SJSA1 (cell line): ENCODE results near the gene TBCCD1. TPM values are rescaled to one million over a fixed set of nuclear protein-coding genes. Genes with fewer than 3 reads are reported as not detected.

Source experiments
- DNase-seq, 2 experiments: peaks; one replicate each; pipeline ENCODE4 v3.0.0-alpha.2; 2015 to 2020; ENCODE audit warnings: low spot score in 2 of 2, low read depth in 1 of 2
- H3K27ac ChIP-seq: fragments of 250-450 bp; sonication (Bioruptor Pico); 2 replicates; pipeline ENCODE4 v1.5.1; 2020; ENCODE audit warnings: mild to moderate bottlenecking, moderate library complexity
- H3K27me3 ChIP-seq: fragments of 250-450 bp; sonication (Bioruptor Pico); replicated peaks from 2 replicates; pipeline ENCODE4 v1.5.1; 2020; ENCODE audit warnings: mild to moderate bottlenecking, moderate library complexity
- H3K36me3 ChIP-seq: fragments of 250-450 bp; sonication (Bioruptor Pico); 2 replicates; pipeline ENCODE4 v1.5.1; 2020; ENCODE audit warnings: mild to moderate bottlenecking
- H3K4me1 ChIP-seq: fragments of 250-450 bp; sonication (Bioruptor Pico); replicated peaks from 2 replicates; pipeline ENCODE4 v1.6.1; 2021; ENCODE audit warnings: mild to moderate bottlenecking
- H3K4me3 ChIP-seq: fragments of 250-450 bp; sonication (Bioruptor Pico); 2 replicates; pipeline ENCODE4 v1.5.1; 2020; ENCODE audit warnings: mild to moderate bottlenecking
- H3K9me3 ChIP-seq: fragments of 250-450 bp; sonication (Bioruptor Pico); replicated peaks from 2 replicates; pipeline ENCODE4 v1.5.1; 2020; ENCODE audit warnings: mild to moderate bottlenecking
- total RNA-seq: library from RNA; depleted of rRNA; stranded (reverse); fragments of >200 nt; shearing (Covaris generic); gene quantifications from 2 replicates; pipeline ENCODE4 v1.2.3, GENCODE V29; 2014

TBCCD1 gene
- total RNA-seq, 1 experiment from 2014 or later, result 12.2 TPM

DNA sequence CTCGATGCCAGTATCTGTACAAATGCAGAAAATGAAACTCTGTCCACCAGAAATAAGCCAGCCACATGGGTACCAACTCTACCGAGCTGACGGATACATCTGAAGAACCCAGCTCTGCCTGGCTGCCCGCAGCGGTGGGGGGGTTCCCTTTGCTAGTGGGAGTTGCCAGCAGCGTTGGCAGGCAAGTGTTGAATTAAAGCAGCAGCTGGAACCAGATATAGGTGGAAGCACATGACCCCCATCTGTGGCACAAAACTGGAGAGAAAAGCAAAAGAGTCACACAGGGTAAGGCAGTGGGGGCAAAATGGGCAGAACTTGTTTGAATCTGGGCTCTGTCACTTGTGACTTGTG lies 40.9 kb downstream of the TBCCD1 start:
- DNase-seq, result no peak
- no peaks in the 10 kb centered on the region for H3K27me3 ChIP-seq
- H3K27ac ChIP-seq, result no peak overlapping the region
- no peaks in the 10 kb centered on the region for H3K4me1 ChIP-seq
- no peaks in the 10 kb centered on the region for H3K9me3 ChIP-seq
- H3K36me3 ChIP-seq, result no peaks in the 10 kb centered on the region
- no peak overlapping the region for H3K4me3 ChIP-seq

DNA sequence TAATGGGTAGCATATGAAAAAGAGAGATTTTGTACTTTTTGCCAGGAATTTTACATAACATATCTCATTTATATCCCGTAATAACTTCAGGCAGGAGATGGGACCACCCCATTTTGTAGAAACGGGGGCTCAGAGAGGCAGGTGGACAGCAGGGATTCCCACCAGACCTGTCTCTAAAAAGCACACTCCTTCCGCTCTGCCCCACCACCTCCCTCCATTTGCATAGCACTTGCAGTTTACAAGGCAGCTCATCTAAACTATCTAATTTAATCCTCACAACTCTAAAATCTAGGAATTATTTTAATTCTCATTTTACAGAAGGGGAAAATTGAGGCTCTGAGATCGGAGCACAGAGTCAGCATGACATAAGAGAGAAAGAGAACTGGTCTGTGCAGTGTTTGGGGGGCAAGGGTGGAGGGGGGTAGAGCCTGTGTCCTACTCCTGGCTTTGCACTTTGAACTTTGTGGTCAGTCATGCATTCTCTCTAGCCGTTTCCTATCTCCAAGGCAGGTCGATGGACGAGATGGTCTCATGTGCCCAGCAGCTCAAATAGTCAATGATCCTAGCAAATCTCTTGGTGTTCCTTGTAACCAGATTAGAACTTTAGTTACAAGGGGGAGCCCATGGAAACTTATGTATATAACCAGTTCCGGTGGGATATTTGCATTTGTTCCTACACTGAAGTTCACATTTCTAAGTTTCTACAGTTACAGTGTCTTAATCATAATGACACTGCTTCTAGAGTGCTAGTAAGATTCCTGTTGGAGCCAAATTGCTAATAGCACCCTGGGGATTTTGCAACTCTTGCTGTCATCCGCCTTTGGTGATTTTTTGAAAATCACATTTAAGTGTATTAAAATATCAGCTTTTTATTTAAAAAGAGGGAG lies 41.5 kb downstream of the TBCCD1 start:
- H3K36me3 ChIP-seq, result no peaks in the 10 kb centered on the region
- H3K27me3 ChIP-seq, result no peaks in the 10 kb centered on the region
- no peak for DNase-seq
- no peaks in the 10 kb centered on the region for H3K4me1 ChIP-seq
- no peak overlapping the region for H3K4me3 ChIP-seq
- H3K27ac ChIP-seq, result no peak overlapping the region
- H3K9me3 ChIP-seq, result no peaks in the 10 kb centered on the region

DNA sequence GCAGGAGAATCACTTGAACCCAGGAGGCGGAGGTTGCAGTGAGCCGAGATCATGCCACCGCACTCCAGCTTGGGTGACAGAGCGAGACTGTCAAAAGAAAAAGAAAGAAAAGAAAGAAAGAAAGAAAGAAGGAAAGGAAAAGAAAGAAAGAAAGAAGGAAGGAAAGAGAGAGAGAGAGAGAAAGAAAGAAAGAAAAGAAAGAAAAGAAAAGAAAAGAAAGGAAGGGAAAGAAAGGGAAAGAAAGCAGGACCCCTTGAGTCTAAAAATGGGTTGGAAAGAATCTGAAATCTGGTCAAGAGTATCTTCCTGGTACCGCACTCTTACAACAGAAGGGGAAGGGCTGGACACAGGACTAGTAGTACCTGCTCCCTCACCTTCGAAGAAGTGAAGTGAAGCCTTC lies 42.5 kb downstream of the TBCCD1 start:
- DNase-seq, result no peak
- Histone ChIP-seq H3K9me3 (no peaks in the 10 kb centered on the region), H3K4me3 (no peak overlapping the region), H3K4me1 (no peaks in the 10 kb centered on the region), H3K27me3 (no peaks in the 10 kb centered on the region), H3K27ac (no peak overlapping the region), H3K36me3 (no peaks in the 10 kb centered on the region)

DNA sequence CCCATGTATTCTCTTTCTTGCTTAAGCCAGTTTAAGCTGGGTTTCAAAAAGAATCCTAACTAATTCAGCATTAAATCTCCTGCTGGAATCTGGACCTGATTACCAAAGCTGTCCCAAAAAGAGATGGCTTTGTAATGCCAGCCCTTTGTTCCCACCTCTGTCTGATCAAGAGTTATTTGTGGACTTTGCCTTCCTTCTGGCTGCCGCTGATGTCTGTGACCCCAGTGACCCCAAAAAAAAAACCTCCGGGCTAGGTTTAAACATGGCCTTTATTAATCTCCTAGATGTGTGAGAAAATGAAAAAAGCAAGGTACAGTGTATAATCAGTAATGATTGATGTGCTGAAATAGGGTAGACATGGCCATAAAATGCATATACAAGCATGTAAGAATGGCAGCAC lies 43.7 kb downstream of the TBCCD1 start:
- H3K36me3 ChIP-seq, result no peaks in the 10 kb centered on the region
- no peaks in the 10 kb centered on the region for H3K27me3 ChIP-seq
- DNase-seq, result no peak
- H3K27ac ChIP-seq, result no peak overlapping the region
- no peaks in the 10 kb centered on the region for H3K9me3 ChIP-seq
- no peak overlapping the region for H3K4me3 ChIP-seq
- H3K4me1 ChIP-seq, result no peaks in the 10 kb centered on the region

DNA sequence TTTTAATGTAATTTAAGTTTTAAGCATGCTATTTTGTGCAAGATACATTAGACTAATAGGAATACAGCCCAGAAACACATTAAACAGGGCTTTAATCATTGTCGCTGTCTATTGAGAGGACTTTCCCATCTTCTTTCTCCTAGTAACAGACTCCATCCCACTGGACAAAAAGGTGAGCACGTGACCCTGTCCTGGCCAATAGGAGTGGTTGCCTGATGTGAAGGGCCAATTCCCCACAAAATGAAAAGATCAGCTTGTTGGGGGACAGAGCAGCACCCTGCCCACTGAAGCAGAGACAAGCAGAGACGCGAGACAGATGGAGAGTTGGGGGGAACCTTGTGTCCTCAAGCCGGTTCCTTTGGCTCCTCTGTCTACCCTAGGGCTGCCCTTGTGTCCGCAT lies 44.1 kb downstream of the TBCCD1 start:
- no peak overlapping the region for H3K4me3 ChIP-seq
- H3K4me1 ChIP-seq, result no peaks in the 10 kb centered on the region
- H3K27me3 ChIP-seq, result no peaks in the 10 kb centered on the region
- no peaks in the 10 kb centered on the region for H3K9me3 ChIP-seq
- no peaks in the 10 kb centered on the region for H3K36me3 ChIP-seq
- DNase-seq, result no peak
- H3K27ac ChIP-seq, result no peak overlapping the region

DNA sequence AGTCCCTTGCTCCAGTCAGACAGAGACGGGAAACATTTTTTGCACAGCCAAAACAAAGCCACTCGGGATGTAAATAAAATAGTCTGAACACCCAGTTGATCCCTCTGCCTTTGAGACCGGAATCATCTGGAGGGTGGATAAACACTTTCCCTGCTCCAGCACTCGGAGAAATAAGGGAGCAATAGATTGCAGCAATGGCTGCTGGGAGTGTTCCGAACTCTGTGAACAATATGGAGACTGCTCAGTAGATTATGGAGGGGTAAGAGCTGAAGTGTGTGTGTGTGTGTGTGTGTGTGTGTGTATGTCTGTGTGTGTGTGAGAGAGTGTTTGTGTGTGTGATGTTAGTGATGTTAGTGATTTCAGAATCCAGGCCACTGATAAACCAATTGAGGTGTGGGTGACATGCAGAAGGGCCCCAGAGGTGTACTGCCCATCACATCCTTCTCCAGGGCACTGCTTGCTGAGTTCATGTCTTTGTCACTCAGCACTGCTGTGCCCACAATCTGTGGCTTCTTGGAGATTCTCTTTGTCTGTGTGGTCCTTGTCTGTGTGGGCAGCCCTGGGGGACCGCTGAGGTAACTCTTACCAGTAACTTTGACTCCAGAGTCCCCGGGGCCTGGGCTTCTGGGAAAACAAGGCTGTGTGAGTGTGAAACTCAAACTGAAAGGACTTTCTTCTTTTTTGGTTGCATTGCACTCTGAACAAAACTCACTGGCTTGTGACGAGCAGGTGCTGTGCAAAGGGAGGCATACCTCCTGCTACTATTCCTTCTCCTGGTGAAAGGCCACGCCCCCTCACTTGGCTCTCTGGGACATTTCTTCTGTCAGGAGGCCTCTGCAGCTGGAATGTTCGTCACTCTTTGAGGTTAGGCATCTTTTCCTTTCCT lies 45.9 kb downstream of the TBCCD1 start:
- Histone ChIP-seq H3K4me3 (no peak overlapping the region), H3K4me1 (no peaks in the 10 kb centered on the region), H3K9me3 (no peaks in the 10 kb centered on the region), H3K36me3 (no peaks in the 10 kb centered on the region), H3K27ac (no peak overlapping the region), H3K27me3 (no peaks in the 10 kb centered on the region)
- DNase-seq, result no peak

DNA sequence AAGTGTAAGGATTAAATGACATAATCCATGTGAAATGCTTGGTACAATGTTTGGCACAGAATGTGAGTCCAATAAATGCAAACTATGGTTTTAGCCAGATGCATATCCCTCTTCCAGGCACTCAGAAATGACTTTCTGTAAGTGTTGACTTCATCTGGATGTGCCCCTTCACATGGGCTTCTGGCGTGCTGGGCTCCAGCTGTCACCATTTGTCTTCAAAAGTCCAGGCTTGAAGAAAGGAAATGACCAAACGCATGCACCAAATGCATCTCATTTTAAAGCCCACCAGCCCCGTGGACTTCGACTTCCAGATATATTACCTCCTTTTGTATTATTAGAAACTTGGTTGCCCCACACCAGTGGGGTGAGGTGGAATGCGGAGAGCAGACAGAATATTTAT lies 46.7 kb downstream of the TBCCD1 start:
- Histone ChIP-seq H3K27ac (no peak overlapping the region), H3K4me1 (no peaks in the 10 kb centered on the region), H3K9me3 (no peaks in the 10 kb centered on the region), H3K4me3 (no peak overlapping the region), H3K36me3 (no peaks in the 10 kb centered on the region), H3K27me3 (no peaks in the 10 kb centered on the region)
- no peak for DNase-seq

DNA sequence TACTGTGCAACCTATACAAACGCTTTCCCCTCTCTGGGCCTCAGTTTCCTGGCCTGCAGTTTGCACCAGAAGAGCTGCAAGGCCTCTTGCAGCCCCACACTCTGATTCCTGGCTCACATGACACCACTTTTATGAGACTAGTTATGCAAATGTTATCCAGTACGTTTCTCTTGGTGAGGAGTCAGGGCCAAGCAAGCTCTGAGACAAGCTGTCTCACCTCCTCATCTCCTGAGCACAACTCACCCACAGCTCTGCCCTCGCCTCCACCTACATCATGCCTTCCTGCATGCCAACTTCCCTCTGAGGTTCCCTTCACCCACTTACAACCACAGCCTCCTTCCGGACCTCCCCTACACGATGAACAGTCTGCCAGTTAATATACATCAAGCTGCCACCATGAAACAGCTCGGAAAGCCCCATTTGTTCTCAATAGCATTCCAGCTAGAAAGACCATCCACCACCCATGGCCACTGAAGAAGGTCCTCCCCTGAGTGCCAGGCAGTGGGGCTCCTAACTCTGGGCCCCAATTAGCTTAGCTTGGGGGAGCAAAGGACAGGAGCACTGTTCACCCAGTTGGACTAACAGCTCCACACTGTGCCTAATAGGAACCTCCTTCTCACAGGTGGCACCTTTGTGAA lies 48.0 kb downstream of the TBCCD1 start:
- Histone ChIP-seq H3K27ac (no peak overlapping the region), H3K36me3 (no peaks in the 10 kb centered on the region), H3K4me3 (no peak overlapping the region), H3K4me1 (no peaks in the 10 kb centered on the region), H3K27me3 (no peaks in the 10 kb centered on the region), H3K9me3 (no peaks in the 10 kb centered on the region)
- DNase-seq, result no peak

DNA sequence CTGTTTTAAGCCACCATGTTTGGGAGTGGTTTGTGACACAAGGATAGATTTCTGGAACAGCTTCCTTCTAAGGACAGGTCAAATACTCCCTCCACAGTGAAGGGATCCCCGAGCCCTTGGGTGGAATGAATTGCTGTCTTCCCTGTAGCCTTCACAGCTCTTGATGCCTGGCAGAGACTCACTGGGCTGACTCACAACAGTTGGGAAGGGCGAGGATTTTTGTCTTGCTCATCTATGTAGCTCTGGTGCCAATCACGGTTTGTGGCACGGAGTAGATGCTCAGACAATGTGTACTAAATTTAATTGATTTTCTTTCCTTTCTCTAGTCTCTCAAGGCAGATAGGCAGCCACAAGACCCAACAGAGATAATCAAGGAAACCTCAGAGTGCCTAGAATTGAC lies 49.9 kb downstream of the TBCCD1 start:
- H3K27ac ChIP-seq, result no peak overlapping the region
- H3K4me3 ChIP-seq, result no peak overlapping the region
- peaks cover 6% of the 10 kb centered on the region; the same call in 1 of the 2 replicates for H3K27me3 ChIP-seq
- no peaks in the 10 kb centered on the region for H3K9me3 ChIP-seq
- H3K4me1 ChIP-seq, result no peaks in the 10 kb centered on the region
- no peak for DNase-seq
- H3K36me3 ChIP-seq, result no peaks in the 10 kb centered on the region

DNA sequence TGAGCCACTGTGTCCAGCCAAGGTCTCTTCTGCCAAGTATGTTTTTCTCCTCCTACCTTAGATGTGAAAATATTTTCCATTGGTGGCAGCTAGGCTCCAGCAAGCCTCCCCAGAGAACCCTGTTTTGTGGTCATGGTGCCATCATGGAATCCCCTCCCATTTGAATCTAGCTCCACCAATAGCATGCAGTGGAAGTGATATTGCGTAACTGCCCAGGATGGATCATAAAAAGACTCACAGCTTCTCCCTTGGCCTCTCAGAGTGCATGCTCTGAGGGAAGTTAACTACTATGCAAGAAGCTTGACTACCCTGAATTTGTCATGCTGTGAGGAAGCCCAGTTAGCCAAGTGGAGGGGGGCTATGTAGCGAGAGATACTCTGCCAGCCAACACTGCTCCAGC lies 50.5 kb downstream of the TBCCD1 start:
- Histone ChIP-seq H3K27ac (no peak overlapping the region), H3K4me1 (no peaks in the 10 kb centered on the region), H3K9me3 (no peaks in the 10 kb centered on the region), H3K4me3 (no peak overlapping the region), H3K36me3 (no peaks in the 10 kb centered on the region), H3K27me3 (peaks cover 6% of the 10 kb centered on the region; the same call in 1 of the 2 replicates)
- no peak for DNase-seq

DNA sequence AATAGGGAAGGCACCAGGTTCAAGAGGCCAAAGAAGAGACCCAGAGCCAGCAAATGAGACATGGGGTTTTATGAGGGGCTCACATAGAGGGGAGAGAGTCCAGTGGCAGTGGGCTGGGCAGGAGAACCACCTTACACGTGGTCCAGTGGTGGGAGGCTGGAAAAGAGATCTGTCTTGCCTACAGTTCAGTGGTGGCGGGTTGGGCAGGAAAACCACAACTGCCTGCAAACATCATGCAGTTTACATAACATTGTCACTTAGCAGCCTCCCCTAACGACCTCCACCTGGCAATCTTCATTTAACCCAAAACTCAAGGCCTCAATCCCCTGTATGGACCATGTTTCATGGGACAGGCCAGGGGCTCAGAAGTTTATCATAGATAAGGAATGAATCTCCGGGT lies 52.0 kb downstream of the TBCCD1 start:
- DNase-seq, result no peak
- Histone ChIP-seq H3K9me3 (no peaks in the 10 kb centered on the region), H3K27ac (no peak overlapping the region), H3K4me1 (no peaks in the 10 kb centered on the region), H3K27me3 (peaks cover 10% of the 10 kb centered on the region; the same call in 1 of the 2 replicates), H3K4me3 (no peak overlapping the region), H3K36me3 (no peaks in the 10 kb centered on the region)

DNA sequence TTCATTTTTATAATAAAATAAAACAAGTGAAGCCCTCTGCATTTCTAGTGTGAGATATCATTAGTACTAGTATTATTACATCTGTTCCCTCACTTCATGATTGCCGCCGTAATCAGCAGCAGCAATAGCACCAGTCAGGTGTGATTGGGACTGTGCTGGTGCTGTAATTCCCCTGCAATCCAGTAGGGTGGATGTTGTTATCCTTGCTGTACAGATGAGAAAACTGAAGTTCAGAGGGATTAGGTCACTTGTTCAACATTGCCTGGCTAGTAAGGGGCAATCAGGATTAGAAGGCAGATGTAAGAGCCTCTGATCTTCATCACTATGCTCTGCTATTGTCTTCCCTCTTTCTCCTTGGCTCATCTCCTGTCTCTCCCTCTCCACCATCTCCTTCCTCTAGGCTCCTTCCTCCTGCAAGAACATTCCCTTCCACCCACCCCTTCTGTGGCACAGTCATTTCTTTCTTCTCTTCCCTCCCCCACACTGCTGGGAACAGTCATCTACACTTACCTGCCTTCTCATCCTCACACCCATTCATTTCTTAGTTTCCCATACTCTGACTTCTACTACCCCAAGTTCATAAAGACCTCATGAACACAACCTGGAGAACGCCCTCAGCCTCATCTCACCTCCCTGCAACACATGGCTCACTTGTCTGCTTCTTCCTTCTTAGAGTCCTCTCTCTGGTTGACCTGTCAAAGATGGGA lies 52.7 kb downstream of the TBCCD1 start:
- H3K27ac ChIP-seq, result no peak overlapping the region
- H3K27me3 ChIP-seq, result peaks cover 10% of the 10 kb centered on the region; the same call in 1 of the 2 replicates
- no peak for DNase-seq
- H3K4me1 ChIP-seq, result no peaks in the 10 kb centered on the region
- H3K36me3 ChIP-seq, result no peaks in the 10 kb centered on the region
- no peak overlapping the region for H3K4me3 ChIP-seq
- no peaks in the 10 kb centered on the region for H3K9me3 ChIP-seq

DNA sequence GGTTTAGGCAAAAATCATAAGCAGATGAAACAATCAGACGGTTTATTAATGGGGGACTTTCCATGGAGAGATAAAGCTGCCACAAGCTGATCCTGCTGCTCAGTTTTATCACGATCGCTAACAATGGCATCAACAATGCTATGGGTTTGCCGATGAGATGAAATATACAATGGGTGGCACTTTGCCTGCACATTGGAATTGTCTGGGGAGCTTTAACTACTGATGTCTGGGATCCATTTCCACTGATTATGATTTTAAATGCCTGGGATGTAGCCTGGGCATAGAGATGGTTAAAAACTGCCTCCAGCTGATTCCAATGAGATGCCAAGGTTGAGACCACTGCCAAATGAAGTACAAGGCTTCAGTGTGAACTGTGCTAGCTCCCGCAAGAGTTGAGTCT lies 53.8 kb downstream of the TBCCD1 start:
- Histone ChIP-seq H3K36me3 (no peaks in the 10 kb centered on the region), H3K27me3 (peaks cover 10% of the 10 kb centered on the region; the same call in 1 of the 2 replicates), H3K9me3 (no peaks in the 10 kb centered on the region), H3K4me3 (no peak overlapping the region), H3K27ac (no peak overlapping the region), H3K4me1 (no peaks in the 10 kb centered on the region)
- no peak for DNase-seq
